ENCODE results near the gene SYNGR3. TPM values are rescaled to one million over a fixed set of nuclear protein-coding genes. Genes with fewer than 3 reads are reported as not detected.
"Not testable (repeated sequence)": the region's sequence is repeated elsewhere in the genome, so short reads cannot be mapped to it uniquely, and the experiment has no call there.

The SYNGR3 gene
- polyA plus RNA-seq, 3 donors: 0.20 to 0.29 TPM; not detected in 1

- Mint-ChIP-seq H3K4me3 (peak within 1 kb of the TSS; percentile 84 to 92), H3K9me3 (peaks cover 0 to 2% (median 0%) of the 10 kb centered on the region in 7 donors), H3K4me1 (peaks cover 43% of the 10 kb centered on the region), H3K36me3 (peaks cover 4 to 7% of the 10 kb centered on the region in 2 donors), H3K27ac (peak within 1 kb of the TSS; percentile 95 to 98 (median 97)), H3K27me3 (ENCODE audit: low read depth in 3 of 3) (peaks cover 0 to 1% (median 0%) of the 10 kb centered on the region in 3 donors)
- H3K4me1 ChIP-seq (ENCODE audit: control insufficient read depth in 1 of 2, insufficient read depth in 2 of 2, low read length in 2 of 2): peaks cover 34 to 56% of the 10 kb centered on the region in 2 donors
- H4K20me1 ChIP-seq (ENCODE audit: insufficient read depth, low read length): peaks cover 38% of the 10 kb centered on the region
- peak within 1 kb of the TSS; percentile 59 to 85 (median 63) for H3K4me3 ChIP-seq (replicated peaks in 1 of 3; ENCODE audit: low read depth in 2 of 3, low read length in 3 of 3)
- peak within 1 kb of the TSS; percentile 91 for H3K9ac ChIP-seq (ENCODE audit: insufficient read depth, low read length, poor library complexity, severe bottlenecking)
- H3K36me3 ChIP-seq (replicated peaks in 1 of 2; ENCODE audit: control insufficient read depth in 1 of 2, insufficient read depth in 2 of 2, low read length in 2 of 2): peaks cover 0 to 2% of the 10 kb centered on the region in 2 donors
- H3K27ac ChIP-seq (ENCODE audit: low read depth in 1 of 2, low read length in 2 of 2): peak within 1 kb of the TSS; percentile 80 to 88
- peak within 1 kb of the TSS; percentile 75 for H2AFZ ChIP-seq (ENCODE audit: insufficient read depth, low read depth, low read length, poor library complexity, severe bottlenecking)
- TF ChIP-seq CTCF (IDR thresholded peaks at IDR 0.05): no peak
- peak; percentile 81 to 86 (median 85) for DNase-seq
- intact Hi-C loops (cut with micrococcal nuclease): loop anchor here (5.0 to 10.0 kb wide), 4 partner anchors 37 to 245 kb away; partner anchors contain the start of genes ECI1 (in 1 of the 2), NTHL1 (in 1 of the 2) and TSC2 (in 1 of the 2)
- peak within 1 kb of the TSS; percentile 94 for H3K4me2 ChIP-seq (replicated peaks; ENCODE audit: extremely low read depth, low read length, poor library complexity, severe bottlenecking)
- 1% methylated on average over 52 of the region's 52 CpGs for WGBS (ENCODE audit: insufficient coverage)
- H3K9me3 ChIP-seq (replicated peaks in 1 of 2; ENCODE audit: control insufficient read depth in 1 of 2, insufficient read depth in 1 of 2, low read length in 2 of 2): no peaks in the 10 kb centered on the region
- H3K79me2 ChIP-seq (ENCODE audit: insufficient read depth, low read length): peaks cover 44% of the 10 kb centered on the region
- H3K27me3 ChIP-seq (ENCODE audit: control insufficient read depth in 2 of 2, insufficient read depth in 2 of 2, low read length in 2 of 2): no peaks in the 10 kb centered on the region
These were observed 20.2 kb downstream of the SYNGR3 start, which contains the start of gene ZNF598 for GRCh38 chr16:2009791-2010510. ZNF598 (minus strand) TSS chr16:2009821.

GRCh38 chr16:2011726-2012125 is 22.0 kb downstream of the SYNGR3 start:
- H4K20me1 ChIP-seq (ENCODE audit: insufficient read depth, low read length): peaks cover 20% of the 10 kb centered on the region
- H3K36me3 ChIP-seq (replicated peaks in 1 of 2; ENCODE audit: control insufficient read depth in 1 of 2, insufficient read depth in 2 of 2, low read length in 2 of 2); H3K9me3 Mint-ChIP-seq; H3K9ac ChIP-seq (ENCODE audit: insufficient read depth, low read length, poor library complexity, severe bottlenecking); H3K4me3 Mint-ChIP-seq; intact Hi-C loops (cut with micrococcal nuclease); H3K27me3 Mint-ChIP-seq (ENCODE audit: low read depth in 3 of 3); H3K9me3 ChIP-seq (replicated peaks in 1 of 2; ENCODE audit: control insufficient read depth in 1 of 2, insufficient read depth in 1 of 2, low read length in 2 of 2); H3K4me3 ChIP-seq (replicated peaks in 1 of 3; ENCODE audit: low read depth in 2 of 3, low read length in 3 of 3); H3K36me3 Mint-ChIP-seq; H3K27ac ChIP-seq (ENCODE audit: low read depth in 1 of 2, low read length in 2 of 2); DNase-seq; H2AFZ ChIP-seq (ENCODE audit: insufficient read depth, low read depth, low read length, poor library complexity, severe bottlenecking); H3K4me2 ChIP-seq (replicated peaks; ENCODE audit: extremely low read depth, low read length, poor library complexity, severe bottlenecking); H3K27me3 ChIP-seq (ENCODE audit: control insufficient read depth in 2 of 2, insufficient read depth in 2 of 2, low read length in 2 of 2): not testable (repeated sequence)
- H3K4me1 ChIP-seq (ENCODE audit: control insufficient read depth in 1 of 2, insufficient read depth in 2 of 2, low read length in 2 of 2): peaks cover 39 to 58% of the 10 kb centered on the region in 2 donors
- H3K79me2 ChIP-seq (ENCODE audit: insufficient read depth, low read length): peaks cover 27% of the 10 kb centered on the region
- WGBS (ENCODE audit: insufficient coverage): 40% methylated on average over 2 of the region's 9 CpGs
- H3K4me1 Mint-ChIP-seq: peaks cover 44% of the 10 kb centered on the region
- peak overlapping the region in 3 of 7 donors; percentile 26 to 50 (median 50) for H3K27ac Mint-ChIP-seq

All from CD14-positive monocyte (primary cell).